GM19452 (cell line): ENCODE measurements around the gene AFAP1.

Experiments
- ATAC-seq: cut with Tn5 transposase; IDR thresholded peaks from one replicate; pipeline ENCODE4 v1.9.1; 2021; ENCODE audit not compliant: unreplicated experiment

The AFAP1 gene

GRCh38 chr4:7808752-7809151, 130.9 kb downstream of the AFAP1 start:
- ATAC-seq = no peak

- ATAC-seq = no peak
These were observed 131.5 kb downstream of the AFAP1 start for GRCh38 chr4:7808181-7808580.

DNA sequence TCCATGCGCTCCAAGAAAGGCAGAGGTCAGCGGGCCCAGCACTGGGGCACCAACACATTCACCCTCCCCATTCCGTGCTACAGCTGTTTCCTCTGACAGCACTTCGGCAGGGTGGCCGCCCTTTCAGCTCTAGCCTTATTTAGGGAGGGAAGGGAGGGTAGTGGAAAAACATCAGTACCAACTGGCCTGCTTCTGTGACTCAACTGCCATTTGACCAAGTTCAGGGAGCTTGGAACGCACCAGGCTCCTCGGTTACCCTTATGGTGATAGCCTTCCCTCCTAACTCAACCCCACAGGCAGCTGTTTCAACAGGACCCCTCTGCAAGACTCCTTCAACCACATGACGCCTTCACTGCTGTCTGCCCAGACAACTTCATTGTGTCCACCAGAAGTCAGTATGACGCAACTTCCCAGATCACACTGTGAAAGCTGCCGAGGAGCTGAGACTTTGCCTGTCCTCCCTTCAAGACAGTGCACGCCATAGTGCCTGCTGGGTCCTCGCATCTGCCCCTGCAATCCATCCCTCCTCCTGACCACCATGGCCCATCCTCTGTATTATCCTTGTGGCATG, 132.2 kb downstream of the AFAP1 start:
- ATAC-seq = no peak

GRCh38 chr4:7806338-7807090, 133.1 kb downstream of the AFAP1 start:
- no peak for ATAC-seq

- ATAC-seq = no peak
These were observed 133.9 kb downstream of the AFAP1 start for GRCh38 chr4:7805533-7806337.

DNA sequence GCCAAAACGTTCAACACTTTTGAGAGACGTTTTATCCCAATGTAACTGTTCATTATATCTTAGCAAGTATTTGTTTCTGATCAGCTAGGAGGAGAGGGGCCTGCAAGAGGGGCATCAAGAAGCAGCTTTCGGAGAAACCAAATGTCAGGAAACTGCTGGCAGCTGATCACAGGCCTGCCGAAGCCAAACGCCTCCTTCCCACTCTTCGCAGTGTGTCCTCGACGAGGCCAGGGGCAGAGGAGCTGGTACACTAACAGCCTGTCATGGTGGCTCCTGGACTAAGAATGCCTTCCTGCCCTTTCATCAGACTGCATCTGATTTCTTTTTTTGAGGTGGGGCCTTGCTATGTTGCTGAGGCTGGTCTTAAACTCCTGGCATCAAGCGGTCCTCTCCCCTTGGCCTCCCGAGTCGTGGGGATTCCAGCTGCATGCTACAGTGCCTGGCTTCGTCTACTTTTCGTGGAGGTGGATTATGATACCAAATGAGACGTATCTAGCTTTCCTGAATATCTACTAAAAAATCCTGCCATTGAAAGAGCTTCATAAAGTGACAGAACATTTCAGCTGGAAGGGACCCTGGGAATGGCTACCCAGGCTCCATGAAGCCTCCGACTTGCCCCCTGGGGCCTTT, 134.8 kb downstream of the AFAP1 start:
- no peak for ATAC-seq

GRCh38 chr4:7803992-7804755, 135.5 kb downstream of the AFAP1 start:
- ATAC-seq = peak; percentile 60

DNA sequence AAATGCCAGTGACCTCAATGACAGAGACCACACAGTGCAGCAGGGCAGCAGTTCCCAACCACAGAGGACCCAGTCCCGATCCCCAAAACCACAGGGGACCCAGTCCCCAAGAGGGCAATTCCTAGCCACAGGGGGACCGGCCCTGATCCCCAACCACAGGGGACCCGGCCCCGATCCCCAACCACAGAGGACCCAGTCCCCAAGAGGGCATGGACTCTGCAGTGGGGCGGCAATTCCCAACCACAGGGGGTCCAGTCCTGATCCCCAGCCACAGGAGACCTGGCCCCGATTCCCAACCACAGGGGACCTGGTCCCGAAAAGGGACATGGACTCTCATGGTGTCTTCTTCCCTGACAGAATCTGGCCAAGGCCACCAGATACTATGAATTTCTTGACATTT, 136.3 kb downstream of the AFAP1 start:
- ATAC-seq = no peak

GRCh38 chr4:7802093-7802726, 137.5 kb downstream of the AFAP1 start:
- peak; percentile 82 for ATAC-seq

DNA sequence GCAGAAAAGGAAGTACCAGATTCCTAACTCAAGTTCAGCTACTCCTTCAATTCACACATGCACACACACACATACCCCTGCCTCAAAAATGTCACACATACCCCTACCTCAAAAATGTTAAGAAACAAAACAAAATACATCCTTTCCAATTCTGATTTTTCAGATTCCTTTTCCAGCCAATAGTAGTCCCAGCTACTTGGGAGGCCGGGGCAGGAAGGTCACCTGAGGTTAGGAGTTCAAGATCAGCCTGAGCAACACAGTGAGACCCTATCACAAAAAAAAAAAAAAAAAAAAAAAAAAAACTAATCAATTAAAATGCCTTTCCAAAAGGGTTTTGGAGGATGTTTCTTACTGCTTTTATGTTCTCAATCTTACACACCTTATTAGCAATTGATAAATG, 138.0 kb downstream of the AFAP1 start:
- ATAC-seq = no peak

DNA sequence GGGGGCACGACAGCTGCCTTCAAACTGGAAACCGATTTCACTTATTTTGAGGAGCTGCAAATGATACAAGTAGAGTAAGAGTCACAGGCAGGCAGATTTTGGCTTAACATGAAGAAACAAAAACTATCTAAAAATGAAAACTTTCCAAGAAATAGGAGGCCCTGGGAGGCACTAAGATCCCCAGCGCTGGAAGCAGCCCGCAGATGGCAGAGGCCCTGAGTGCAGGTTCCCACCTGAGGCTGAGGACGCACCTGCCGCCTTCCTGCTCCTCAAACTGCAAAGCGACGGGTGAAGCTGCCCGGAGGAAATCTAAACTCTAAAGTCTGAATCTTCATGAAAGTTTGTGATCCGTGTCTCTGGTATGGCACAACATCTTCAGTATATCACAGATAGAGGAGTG, 138.7 kb downstream of the AFAP1 start:
- ATAC-seq = no peak

DNA sequence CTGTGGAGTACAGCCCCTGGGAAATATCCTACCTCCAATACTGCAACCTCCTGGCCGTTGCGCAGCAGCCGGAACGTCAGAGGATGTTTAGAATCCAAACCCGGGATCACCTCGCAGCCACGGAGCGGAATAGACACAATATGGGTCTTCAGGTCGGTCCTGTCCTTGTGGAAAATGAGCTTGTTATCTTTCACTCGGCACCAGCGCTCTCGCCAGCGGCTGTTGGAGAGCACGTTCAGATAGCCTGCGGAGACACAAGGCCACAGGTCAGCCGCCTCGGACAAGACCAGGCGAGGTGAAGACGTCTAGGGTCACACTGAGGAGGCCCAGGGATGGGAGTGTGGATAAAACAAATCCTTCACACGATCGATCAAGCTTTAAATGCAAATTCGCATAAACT, 139.3 kb downstream of the AFAP1 start:
- ATAC-seq = no peak

GRCh38 chr4:7799736-7800135, 139.9 kb downstream of the AFAP1 start:
- no peak for ATAC-seq

DNA sequence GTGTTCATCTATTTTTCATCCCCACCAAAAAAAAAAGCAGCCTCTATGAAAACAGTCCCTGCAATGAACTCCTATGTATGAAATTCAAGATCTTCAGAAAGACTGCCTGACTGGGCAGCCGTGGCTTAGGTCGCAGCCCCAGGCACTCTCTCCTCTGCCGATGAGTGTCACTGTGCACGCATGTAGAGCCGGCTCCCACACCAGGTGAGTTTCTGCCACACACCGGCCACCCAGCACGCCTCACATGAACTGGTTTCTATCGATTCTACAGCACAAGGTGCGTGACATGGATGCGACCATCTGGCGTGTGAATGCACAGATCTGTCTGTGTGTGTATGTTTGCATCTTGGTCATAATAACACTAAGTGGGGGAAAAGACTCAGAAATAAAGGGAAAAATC, 140.4 kb downstream of the AFAP1 start:
- ATAC-seq = no peak

GRCh38 chr4:7798178-7798995, 141.3 kb downstream of the AFAP1 start:
- no peak for ATAC-seq

GRCh38 chr4:7797330-7797729, 142.3 kb downstream of the AFAP1 start:
- no peak for ATAC-seq

DNA sequence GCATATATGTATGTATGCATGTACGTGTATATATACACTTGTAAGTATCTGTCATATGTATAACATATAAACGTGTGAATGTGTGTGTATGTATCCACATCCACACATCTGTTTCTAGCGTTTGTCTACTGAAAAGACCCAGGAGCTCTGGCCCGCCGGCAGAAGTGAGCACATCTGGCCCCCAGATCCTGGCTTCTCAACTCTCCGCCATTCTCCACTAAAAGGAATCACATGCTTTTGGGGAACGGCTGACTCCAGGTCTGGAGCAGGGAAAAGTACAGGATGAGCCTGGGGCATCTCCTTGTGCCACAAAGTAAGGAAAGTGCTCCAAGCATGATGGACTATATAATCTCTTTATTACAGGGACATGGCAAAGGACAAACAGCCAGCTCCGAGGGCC, 143.7 kb downstream of the AFAP1 start:
- no peak for ATAC-seq

GRCh38 chr4:7793186-7793585, 146.5 kb downstream of the AFAP1 start:
- ATAC-seq = no peak

- ATAC-seq = no peak
These were observed 147.0 kb downstream of the AFAP1 start for GRCh38 chr4:7792616-7793015.

DNA sequence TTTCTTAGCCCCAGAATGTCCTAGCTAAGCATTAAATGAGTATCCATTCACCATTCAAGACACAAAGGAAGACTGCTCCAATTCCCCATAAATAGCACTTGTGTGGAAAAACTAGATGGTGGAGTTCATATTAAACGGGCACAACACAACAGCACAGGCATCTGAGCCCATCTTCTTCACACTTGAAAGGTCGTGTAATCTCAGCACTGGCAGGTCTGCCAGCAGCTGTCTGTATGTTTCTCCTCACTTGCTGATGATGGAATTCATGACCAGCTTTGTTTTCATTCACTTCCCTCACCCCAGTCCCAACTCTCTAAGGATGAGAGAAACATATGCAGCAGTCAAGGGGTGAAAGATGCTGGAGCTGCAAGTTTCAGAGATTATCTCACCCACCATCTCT, 148.7 kb downstream of the AFAP1 start:
- ATAC-seq = no peak
